IMR-90 (cell line): ENCODE results near the gene ADGRG6. TPM values are rescaled to one million over a fixed set of nuclear protein-coding genes. Genes with fewer than 3 reads are reported as not detected.

Source experiments
- ATAC-seq: fragments of 200-7000 bp; cut with Tn5 transposase; 2 replicates; pipeline ENCODE4 v1.9.1; 2020; ENCODE audit warnings: low read depth, mild to moderate bottlenecking, moderate library complexity
- BruUV-seq: library from RNA; stranded (reverse); fragments of 400-500 nt; replicated peaks from 2 replicates; lab custom pipeline; 2021; lab: Mats Ljungman, UMichigan
- CTCF ChIA-PET: fragments of 300-600 bp; formaldehyde crosslinking; extraction: SDS; loops from one replicate; lab custom pipeline; 2021; ENCODE audit warnings: antibody characterized with exemption; lab: Yijun Ruan, JAX
- POLR2A ChIA-PET: fragments of 300-600 bp; sonication (Branson Sonifier 250); formaldehyde crosslinking; loops from one replicate; lab custom pipeline; 2022; ENCODE audit warnings: antibody characterized with exemption; ENCODE audit not compliant: unreplicated experiment; lab: Charles Lee
- DNase-seq: peaks from one replicate; pipeline ENCODE4 v3.0.0; 2013
- H2AFZ ChIP-seq: replicated peaks from 2 replicates; pipeline ENCODE3; 2013; ENCODE audit warnings: low read length, mild to moderate bottlenecking; ENCODE audit not compliant: poor library complexity
- H2AK5ac ChIP-seq: 2 replicates; pipeline ENCODE4 v1.6.1; 2013; ENCODE audit warnings: low read depth, low read length, inconsistent platforms
- H2AK9ac ChIP-seq: replicated peaks from 2 replicates; pipeline ENCODE3; 2013; ENCODE audit warnings: mild to moderate bottlenecking, low read depth, low read length, moderate library complexity; ENCODE audit not compliant: poor library complexity
- H2BK120ac ChIP-seq: 2 replicates; pipeline ENCODE4 v1.6.1; 2013; ENCODE audit warnings: low read depth, low read length, inconsistent platforms
- H2BK15ac ChIP-seq: 3 replicates; pipeline ENCODE4 v1.6.1; 2013; ENCODE audit warnings: low read depth, low read length, inconsistent platforms
- H2BK20ac ChIP-seq: 2 replicates; pipeline ENCODE4 v1.6.1; 2013; ENCODE audit warnings: low read depth, mild to moderate bottlenecking, inconsistent platforms, low read length, moderate library complexity
- H2BK5ac ChIP-seq: 2 replicates; pipeline ENCODE4 v1.6.1; 2013; ENCODE audit warnings: mild to moderate bottlenecking, low read depth, low read length, inconsistent platforms; ENCODE audit not compliant: poor library complexity, severe bottlenecking
- H3K14ac ChIP-seq: replicated peaks from 2 replicates; pipeline ENCODE4 v1.6.1; 2013; ENCODE audit warnings: low read depth, low read length, inconsistent platforms
- H3K18ac ChIP-seq: 2 replicates; pipeline ENCODE4 v1.6.1; 2013; ENCODE audit warnings: low read depth, low read length, control low read depth
- H3K23ac ChIP-seq: 2 replicates; pipeline ENCODE4 v1.6.1; 2013; ENCODE audit warnings: low read depth, low read length, inconsistent platforms
- H3K27ac ChIP-seq: 2 replicates; pipeline ENCODE4 v1.5.1; 2013; ENCODE audit warnings: mild to moderate bottlenecking, control low read depth, low read length; ENCODE audit not compliant: insufficient read depth
- H3K27me3 ChIP-seq: 2 replicates; pipeline ENCODE4 v1.6.1; 2013; ENCODE audit warnings: low read length; ENCODE audit not compliant: control insufficient read depth, insufficient read depth
- H3K36me3 ChIP-seq: 2 replicates; pipeline ENCODE4 v1.6.1; 2013; ENCODE audit warnings: low read length, mixed read lengths; ENCODE audit not compliant: control insufficient read depth, insufficient read depth
- H3K4ac ChIP-seq: 2 replicates; pipeline ENCODE4 v1.6.1; 2013; ENCODE audit warnings: low read depth, low read length, inconsistent platforms
- H3K4me1 ChIP-seq: 2 replicates; pipeline ENCODE4 v1.6.1; 2013; ENCODE audit warnings: low read length, mixed read lengths; ENCODE audit not compliant: control insufficient read depth, insufficient read depth
- H3K4me2 ChIP-seq: 2 replicates; pipeline ENCODE4 v1.6.1; 2013; ENCODE audit warnings: low read depth, mild to moderate bottlenecking, control low read depth, low read length, moderate library complexity
- H3K4me3 ChIP-seq: 2 replicates; pipeline ENCODE4 v1.5.1; 2013; ENCODE audit warnings: low read depth, mild to moderate bottlenecking, control low read depth, low read length, moderate library complexity; ENCODE audit not compliant: insufficient read depth
- H3K56ac ChIP-seq: 2 replicates; pipeline ENCODE4 v1.6.1; 2013; ENCODE audit warnings: low read length, inconsistent platforms; ENCODE audit not compliant: insufficient read depth; ENCODE audit errors: extremely low read depth
- H3K79me1 ChIP-seq, 2 experiments: 2 replicates each; pipeline ENCODE4 v1.6.1; 2013; ENCODE audit warnings: low read length in 2 of 2, inconsistent platforms in 1 of 2, low read depth in 1 of 2
- H3K9ac ChIP-seq: 2 replicates; pipeline ENCODE4 v1.6.1; 2013; ENCODE audit warnings: low read depth, low read length, control low read depth
- H3K9me1 ChIP-seq: 2 replicates; pipeline ENCODE4 v1.6.1; 2013; ENCODE audit warnings: low read length, inconsistent platforms; ENCODE audit not compliant: insufficient read depth
- H3K9me3 ChIP-seq: 2 replicates; pipeline ENCODE4 v1.6.1; 2013; ENCODE audit warnings: low read length; ENCODE audit not compliant: control insufficient read depth, insufficient read depth
- H4K20me1 ChIP-seq: 2 replicates; pipeline ENCODE4 v1.6.1; 2013; ENCODE audit warnings: low read length, inconsistent platforms; ENCODE audit not compliant: insufficient read depth
- H4K5ac ChIP-seq: 2 replicates; pipeline ENCODE4 v1.6.1; 2013; ENCODE audit warnings: mild to moderate bottlenecking, low read depth, low read length, control low read depth
- H4K8ac ChIP-seq, 2 experiments: 2 replicates each; pipeline ENCODE4 v1.6.1; 2013; ENCODE audit warnings: low read depth in 2 of 2, low read length in 2 of 2, control low read depth in 1 of 2, inconsistent platforms in 1 of 2
- H4K91ac ChIP-seq: 2 replicates; pipeline ENCODE4 v1.6.1; 2013; ENCODE audit warnings: low read depth, low read length, inconsistent platforms; ENCODE audit not compliant: insufficient read depth
- BHLHE40 ChIP-seq: fragments of 150-350 bp; IDR thresholded peaks from 2 replicates; pipeline ENCODE4 v1.6.1; 2016; ENCODE audit warnings: mild to moderate bottlenecking, low read depth, low read length
- CEBPB ChIP-seq: IDR thresholded peaks from 2 replicates; pipeline ENCODE4 v1.6.1; 2012; ENCODE audit warnings: low read depth, low read length, improper control_type of control experiment
- CHD1 ChIP-seq: IDR thresholded peaks from 2 replicates; pipeline ENCODE4 v1.6.1; 2012; ENCODE audit warnings: low read depth, low read length, improper control_type of control experiment
- FOS ChIP-seq: fragments of 150-350 bp; IDR thresholded peaks from 2 replicates; pipeline ENCODE4 v1.6.1; 2016; ENCODE audit warnings: low read depth, low read length
- MAFK ChIP-seq: IDR thresholded peaks from 2 replicates; pipeline ENCODE4 v1.6.1; 2012; ENCODE audit warnings: low read depth, low read length, improper control_type of control experiment
- MAZ ChIP-seq: IDR thresholded peaks from 2 replicates; pipeline ENCODE4 v1.6.1; 2012; ENCODE audit warnings: low read depth, mild to moderate bottlenecking, low read length, improper control_type of control experiment, moderate library complexity, borderline replicate concordance
- MXI1 ChIP-seq: IDR thresholded peaks from 2 replicates; pipeline ENCODE4 v1.6.1; 2012; ENCODE audit warnings: low read depth, mild to moderate bottlenecking, low read length, moderate library complexity, borderline replicate concordance
- NFE2L2 ChIP-seq: fragments of 150-350 bp; IDR thresholded peaks from 2 replicates; pipeline ENCODE4 v1.6.1; 2016; ENCODE audit warnings: low read depth, mild to moderate bottlenecking, low read length
- POLR2A ChIP-seq: IDR thresholded peaks from 2 replicates; pipeline ENCODE4 v1.6.1; 2012; ENCODE audit warnings: mild to moderate bottlenecking, low read depth, low read length
- RAD21 ChIP-seq: IDR thresholded peaks from 2 replicates; pipeline ENCODE4 v1.6.1; 2012; ENCODE audit warnings: low read length, improper control_type of control experiment
- RCOR1 ChIP-seq: IDR thresholded peaks from 2 replicates; pipeline ENCODE4 v1.6.1; 2012; ENCODE audit warnings: mild to moderate bottlenecking, low read length, improper control_type of control experiment; ENCODE audit not compliant: insufficient replicate concordance
- RFX5 ChIP-seq: IDR thresholded peaks from 2 replicates; pipeline ENCODE4 v1.8.0; 2012; ENCODE audit warnings: low read depth, mild to moderate bottlenecking, low read length, moderate library complexity
- WGBS, 2 experiments: methylation state at CpG; one replicate each; pipeline versions ENCODE4 v1.1.5 to v1.1.7; 2013; ENCODE audit warnings: missing lambda C conversion rate in 2 of 2; ENCODE audit not compliant: insufficient read length in 1 of 2; ENCODE audit errors: extremely low coverage in 2 of 2; 5-methylcytosine and 5-hydroxymethylcytosine counted together
- dilution Hi-C: fragments of 300-500 bp; cut with HindIII; formaldehyde crosslinking; loops from one replicate; pipeline ENCODE4 v1.14.3; 2018; ENCODE audit warnings: low sequenced_read_pairs; ENCODE audit not compliant: unreplicated experiment
- in situ Hi-C: fragments of 300-500 bp; cut with MboI; formaldehyde crosslinking; loops from 3 replicates; pipeline ENCODE4 v1.14.3; 2019; ENCODE audit warnings: low sequenced_read_pairs, inconsistent platforms, mixed read lengths
- intact Hi-C: fragments of 100-400 bp; cut with micrococcal nuclease; formaldehyde crosslinking; loops from 2 replicates; pipeline ENCODE4 v1.10.0; 2022
- polyA plus RNA-seq, 3 experiments: library from polyadenylated mRNA; depleted of rRNA; stranded (reverse); fragments of >200 nt; gene quantifications; 2 replicates each; pipeline ENCODE4 v1.2.3, GENCODE V29; 2012; ENCODE audit warnings: low replicate concordance in 1 of 3
- total RNA-seq: library from RNA; depleted of rRNA; stranded (reverse); fragments of >200 nt; gene quantifications from 2 replicates; pipeline ENCODE4 v1.2.3, GENCODE V29; 2012
- TF ChIP-seq, protein P1 (sequence below): conservative IDR thresholded peaks from 2 replicates; pipeline ENCODE4 v1.5.1; 2012; ENCODE audit warnings: mild to moderate bottlenecking, low read depth, low read length, improper control_type of control experiment
- TF ChIP-seq, protein P2 (sequence below): fragments of 150-350 bp; IDR thresholded peaks from 2 replicates; pipeline ENCODE4 v1.6.1; 2016; ENCODE audit warnings: low read depth, mild to moderate bottlenecking, low read length, moderate library complexity, borderline replicate concordance
- TF ChIP-seq, protein P3 (sequence below): fragments of 150-350 bp; IDR thresholded peaks from 2 replicates; pipeline ENCODE4 v1.6.1; 2017; ENCODE audit warnings: mild to moderate bottlenecking, antibody characterized with exemption, low read length, low read depth

Gene ADGRG6
- total and polyA plus RNA-seq, 2 of the 4 experiments (the other 2 are of a cell fraction): 10.0 to 20.3 TPM

DNA sequence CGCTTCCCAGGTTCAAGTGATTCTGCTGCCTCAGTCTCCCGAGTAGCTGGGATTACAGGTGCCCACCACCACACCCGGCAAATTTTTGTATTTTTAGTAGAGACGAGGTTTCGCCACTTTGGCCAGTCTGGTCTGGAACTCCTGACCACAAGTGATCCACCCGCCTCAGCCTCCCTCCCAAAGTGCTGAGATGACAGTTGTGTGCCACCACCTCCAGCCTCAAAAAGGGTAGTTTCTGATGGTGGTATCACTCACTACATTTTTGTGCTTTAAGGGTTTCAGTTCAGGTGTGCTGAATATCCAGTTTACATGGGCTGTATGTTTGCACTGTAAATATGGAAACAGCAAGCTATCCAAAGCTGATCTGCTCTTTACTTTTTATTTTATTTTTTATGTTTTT is 12.1 kb upstream of the ADGRG6 start:
- no peak overlapping the region for H3K27ac ChIP-seq
- H2BK5ac ChIP-seq: no peak overlapping the region
- no TSS peak for BruUV-seq
- H3K56ac ChIP-seq: no peak overlapping the region
- ATAC-seq (no peak), DNase-seq (no peak)
- CTCF ChIA-PET: no interaction called here
- dilution Hi-C loops (no loop called here), in situ Hi-C loops (no loop called here), intact Hi-C loops (no loop called here)
- H2BK20ac ChIP-seq: no peak overlapping the region
- no peak overlapping the region for H4K5ac ChIP-seq
- no peak overlapping the region for H3K18ac ChIP-seq
- no peaks in the 10 kb centered on the region for H3K36me3 ChIP-seq
- no peak overlapping the region for H3K14ac ChIP-seq
- H3K9me1 ChIP-seq: no peaks in the 10 kb centered on the region
- no peaks in the 10 kb centered on the region for H4K20me1 ChIP-seq
- no peak overlapping the region for H3K4me2 ChIP-seq
- H3K4me1 ChIP-seq: no peaks in the 10 kb centered on the region
- H3K4me3 ChIP-seq: no peak overlapping the region
- 90% methylated on average over 2 of the region's 6 CpGs; no CpG with 5 or more reads in 1 of the 2 experiments for WGBS, 2 experiments
- H2AK5ac ChIP-seq: no peak overlapping the region
- TF ChIP-seq MAZ (no peak), MXI1 (no peak), RAD21 (no peak), NFE2L2 (no peak), POLR2A (no peak), CEBPB (no peak), FOS (no peak), CHD1 (no peak), MAFK (no peak), BHLHE40 (no peak), RCOR1 (no peak), RFX5 (no peak)
- TF ChIP-seq, protein P1, sequence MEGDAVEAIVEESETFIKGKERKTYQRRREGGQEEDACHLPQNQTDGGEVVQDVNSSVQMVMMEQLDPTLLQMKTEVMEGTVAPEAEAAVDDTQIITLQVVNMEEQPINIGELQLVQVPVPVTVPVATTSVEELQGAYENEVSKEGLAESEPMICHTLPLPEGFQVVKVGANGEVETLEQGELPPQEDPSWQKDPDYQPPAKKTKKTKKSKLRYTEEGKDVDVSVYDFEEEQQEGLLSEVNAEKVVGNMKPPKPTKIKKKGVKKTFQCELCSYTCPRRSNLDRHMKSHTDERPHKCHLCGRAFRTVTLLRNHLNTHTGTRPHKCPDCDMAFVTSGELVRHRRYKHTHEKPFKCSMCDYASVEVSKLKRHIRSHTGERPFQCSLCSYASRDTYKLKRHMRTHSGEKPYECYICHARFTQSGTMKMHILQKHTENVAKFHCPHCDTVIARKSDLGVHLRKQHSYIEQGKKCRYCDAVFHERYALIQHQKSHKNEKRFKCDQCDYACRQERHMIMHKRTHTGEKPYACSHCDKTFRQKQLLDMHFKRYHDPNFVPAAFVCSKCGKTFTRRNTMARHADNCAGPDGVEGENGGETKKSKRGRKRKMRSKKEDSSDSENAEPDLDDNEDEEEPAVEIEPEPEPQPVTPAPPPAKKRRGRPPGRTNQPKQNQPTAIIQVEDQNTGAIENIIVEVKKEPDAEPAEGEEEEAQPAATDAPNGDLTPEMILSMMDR: no peak
- TF ChIP-seq, protein P2, sequence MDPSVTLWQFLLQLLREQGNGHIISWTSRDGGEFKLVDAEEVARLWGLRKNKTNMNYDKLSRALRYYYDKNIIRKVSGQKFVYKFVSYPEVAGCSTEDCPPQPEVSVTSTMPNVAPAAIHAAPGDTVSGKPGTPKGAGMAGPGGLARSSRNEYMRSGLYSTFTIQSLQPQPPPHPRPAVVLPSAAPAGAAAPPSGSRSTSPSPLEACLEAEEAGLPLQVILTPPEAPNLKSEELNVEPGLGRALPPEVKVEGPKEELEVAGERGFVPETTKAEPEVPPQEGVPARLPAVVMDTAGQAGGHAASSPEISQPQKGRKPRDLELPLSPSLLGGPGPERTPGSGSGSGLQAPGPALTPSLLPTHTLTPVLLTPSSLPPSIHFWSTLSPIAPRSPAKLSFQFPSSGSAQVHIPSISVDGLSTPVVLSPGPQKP: no peak
- TF ChIP-seq, protein P3, sequence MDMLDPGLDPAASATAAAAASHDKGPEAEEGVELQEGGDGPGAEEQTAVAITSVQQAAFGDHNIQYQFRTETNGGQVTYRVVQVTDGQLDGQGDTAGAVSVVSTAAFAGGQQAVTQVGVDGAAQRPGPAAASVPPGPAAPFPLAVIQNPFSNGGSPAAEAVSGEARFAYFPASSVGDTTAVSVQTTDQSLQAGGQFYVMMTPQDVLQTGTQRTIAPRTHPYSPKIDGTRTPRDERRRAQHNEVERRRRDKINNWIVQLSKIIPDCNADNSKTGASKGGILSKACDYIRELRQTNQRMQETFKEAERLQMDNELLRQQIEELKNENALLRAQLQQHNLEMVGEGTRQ: no peak
- H3K4ac ChIP-seq: no peak overlapping the region
- no peak overlapping the region for H2AK9ac ChIP-seq
- no peak overlapping the region for H2BK120ac ChIP-seq
- no peak overlapping the region for H4K91ac ChIP-seq
- no peak overlapping the region for H2BK15ac ChIP-seq
- POLR2A ChIA-PET: interaction anchor here (0.9 kb wide), 1 partner anchor 11 kb away, joined by 18 read pairs; no protein-coding TSS in a partner anchor
- H3K79me1 ChIP-seq: no peaks in the 10 kb centered on the region
- H4K8ac ChIP-seq: no peak overlapping the region
- H3K9ac ChIP-seq: no peak overlapping the region
- no peaks in the 10 kb centered on the region for H3K9me3 ChIP-seq
- no peak overlapping the region for H3K23ac ChIP-seq
- no peak overlapping the region for H2AFZ ChIP-seq
- no peaks in the 10 kb centered on the region for H3K27me3 ChIP-seq
